H1 (cell line): Measurements from ENCODE around the gene SLC12A8. TPM values are rescaled to one million over a fixed set of nuclear protein-coding genes. Genes with fewer than 3 reads are reported as not detected.

Source experiments
- CTCF ChIA-PET: fragments of 300-600 bp; sonication (Branson Sonifier 250); formaldehyde crosslinking; loops from one replicate; lab custom pipeline; 2021; ENCODE audit not compliant: partially characterized antibody; lab: Charles Lee
- POLR2A ChIA-PET: fragments of 300-600 bp; sonication (Branson Sonifier 250); formaldehyde crosslinking; loops from one replicate; lab custom pipeline; 2021; ENCODE audit warnings: inconsistent platforms; ENCODE audit not compliant: partially characterized antibody; lab: Charles Lee
- DNase-seq, 2 experiments: peaks; one replicate each; pipeline versions ENCODE4 v3.0.0 to v3.0.0-alpha.2; 2010 to 2022; ENCODE audit warnings: low spot score in 2 of 2, low read depth in 1 of 2, mixed read lengths in 1 of 2
- FAIRE-seq: peaks from 2 replicates; lab custom pipeline; 2011; peaks lifted over from hg19 to GRCh38; lab: Jason Lieb, UNC
- H2AFZ ChIP-seq: 2 replicates; pipeline ENCODE4 v1.8.1; 2012; ENCODE audit warnings: low read length, inconsistent platforms
- H2AK5ac ChIP-seq: 2 replicates; pipeline ENCODE4 v1.6.1; 2013; ENCODE audit warnings: low read depth, low read length
- H2BK120ac ChIP-seq: replicated peaks from 2 replicates; pipeline ENCODE3; 2013; ENCODE audit warnings: low read depth, low read length, inconsistent platforms
- H2BK12ac ChIP-seq: 2 replicates; pipeline ENCODE4 v1.6.1; 2013; ENCODE audit warnings: low read depth, low read length
- H2BK15ac ChIP-seq: 2 replicates; pipeline ENCODE4 v1.6.1; 2013; ENCODE audit warnings: low read length
- H2BK20ac ChIP-seq: 2 replicates; pipeline ENCODE4 v1.6.1; 2013; ENCODE audit warnings: low read length
- H2BK5ac ChIP-seq: 2 replicates; pipeline ENCODE4 v1.6.1; 2013; ENCODE audit warnings: low read depth, low read length
- H3K14ac ChIP-seq: 2 replicates; pipeline ENCODE4 v1.6.1; 2013; ENCODE audit warnings: inconsistent platforms; ENCODE audit not compliant: insufficient read length
- H3K18ac ChIP-seq: 2 replicates; pipeline ENCODE4 v1.6.1; 2013; ENCODE audit warnings: low read length; ENCODE audit errors: extremely low read depth
- H3K23ac ChIP-seq: 2 replicates; pipeline ENCODE4 v1.6.1; 2013; ENCODE audit warnings: inconsistent platforms; ENCODE audit not compliant: insufficient read length
- H3K23me2 ChIP-seq: 2 replicates; pipeline ENCODE4 v1.6.1; 2013; ENCODE audit warnings: low read depth, low read length
- H3K27ac ChIP-seq: 2 replicates; pipeline ENCODE4 v1.6.1; 2011; ENCODE audit warnings: low read depth, low read length, inconsistent platforms
- H3K27me3 ChIP-seq, 4 experiments: replicated peaks in 1 of 4; 1 replicate in 1 of 4; 2 replicates in 3 of 4; pipeline versions ENCODE4 v1.6.1 to v1.8.1; 2011 to 2013; ENCODE audit warnings: low read length in 3 of 4, mild to moderate bottlenecking in 3 of 4, inconsistent platforms in 2 of 4, mixed read lengths in 2 of 4, moderate library complexity in 1 of 4; ENCODE audit not compliant: control insufficient read depth in 3 of 4, insufficient read depth in 3 of 4; ENCODE audit errors: extremely low read depth in 1 of 4
- H3K36me3 ChIP-seq, 4 experiments: 2 replicates each; pipeline versions ENCODE4 v1.6.1 to v1.8.1; 2011 to 2013; ENCODE audit warnings: mild to moderate bottlenecking in 4 of 4, low read length in 3 of 4, moderate library complexity in 2 of 4, control low read depth in 1 of 4, inconsistent platforms in 1 of 4; ENCODE audit not compliant: insufficient read depth in 4 of 4, control insufficient read depth in 2 of 4
- H3K4ac ChIP-seq: replicated peaks from 2 replicates; pipeline ENCODE3; 2013; ENCODE audit warnings: low read length, low read depth, mixed read lengths, inconsistent platforms; ENCODE audit not compliant: insufficient read length
- H3K4me1 ChIP-seq, 4 experiments: replicated peaks in 1 of 4; 1 replicate in 1 of 4; 2 replicates in 3 of 4; pipeline versions ENCODE4 v1.6.1 to v1.8.1; 2011 to 2013; ENCODE audit warnings: low read length in 3 of 4, inconsistent platforms in 2 of 4, mixed read lengths in 1 of 4; ENCODE audit not compliant: insufficient read depth in 4 of 4, control insufficient read depth in 3 of 4
- H3K4me2 ChIP-seq, 2 experiments: 2 replicates each; pipeline versions ENCODE4 v1.6.1 to v1.8.1; 2011 to 2013; ENCODE audit warnings: low read depth in 2 of 2, low read length in 2 of 2, control low read depth in 1 of 2, inconsistent platforms in 1 of 2, mild to moderate bottlenecking in 1 of 2; ENCODE audit not compliant: insufficient read depth in 1 of 2
- H3K4me3 ChIP-seq, 4 experiments: fragments of 200-600, 300-600 bp in 1 of 4; sonication (generic), shearing (Covaris generic), sonication (Bioruptor Twin) in 1 of 4; 2 replicates each; pipeline versions ENCODE4 v1.5.1 to v1.8.1; 2011 to 2016; ENCODE audit warnings: low read length in 4 of 4, low read depth in 3 of 4, control low read depth in 2 of 4, inconsistent platforms in 2 of 4, mild to moderate bottlenecking in 2 of 4, mixed read lengths in 1 of 4, moderate library complexity in 1 of 4; ENCODE audit not compliant: insufficient read depth in 2 of 4; ENCODE audit errors: extremely low read depth in 1 of 4
- H3K56ac ChIP-seq: replicated peaks from 2 replicates; pipeline ENCODE3; 2013; ENCODE audit warnings: low read depth, mild to moderate bottlenecking, mixed read lengths, low read length, inconsistent platforms; ENCODE audit not compliant: insufficient read length
- H3K79me1 ChIP-seq: 2 replicates; pipeline ENCODE4 v1.6.1; 2013; ENCODE audit warnings: low read depth, low read length, control low read depth
- H3K79me2 ChIP-seq, 2 experiments: 2 replicates each; pipeline versions ENCODE4 v1.6.1 to v1.8.1; 2012 to 2013; ENCODE audit warnings: low read length in 2 of 2, mild to moderate bottlenecking in 2 of 2, inconsistent platforms in 1 of 2; ENCODE audit not compliant: insufficient read depth in 2 of 2, control insufficient read depth in 1 of 2
- H3K9ac ChIP-seq, 4 experiments: replicated peaks in 1 of 4; 1 replicate in 1 of 4; 2 replicates in 3 of 4; pipeline versions ENCODE4 v1.6.1 to v1.8.1; 2011 to 2013; ENCODE audit warnings: low read depth in 3 of 4, low read length in 3 of 4, control low read depth in 2 of 4, mild to moderate bottlenecking in 2 of 4, moderate library complexity in 2 of 4, inconsistent platforms in 1 of 4; ENCODE audit errors: extremely low read depth in 1 of 4
- H3K9me3 ChIP-seq, 2 experiments: 2 replicates each; pipeline versions ENCODE4 v1.6.1 to v1.8.1; 2012 to 2013; ENCODE audit warnings: mild to moderate bottlenecking in 2 of 2, moderate library complexity in 2 of 2, control low read depth in 1 of 2, inconsistent platforms in 1 of 2, low read depth in 1 of 2, low read length in 1 of 2, mixed read lengths in 1 of 2; ENCODE audit not compliant: insufficient read depth in 2 of 2
- H4K20me1 ChIP-seq, 2 experiments: replicated peaks in 1 of 2; 2 replicates each; pipeline versions ENCODE3 to v1.8.1; 2011 to 2013; ENCODE audit warnings: inconsistent platforms in 2 of 2, low read length in 2 of 2, mild to moderate bottlenecking in 1 of 2; ENCODE audit not compliant: insufficient read depth in 2 of 2, control insufficient read depth in 1 of 2
- H4K5ac ChIP-seq: 2 replicates; pipeline ENCODE4 v1.6.1; 2013; ENCODE audit warnings: low read length, low read depth, mixed read lengths, inconsistent platforms; ENCODE audit not compliant: insufficient read length
- H4K8ac ChIP-seq: 2 replicates; pipeline ENCODE4 v1.8.0; 2013; ENCODE audit warnings: mild to moderate bottlenecking, moderate library complexity, low read length, inconsistent platforms; ENCODE audit not compliant: insufficient read depth; ENCODE audit errors: extremely low read depth
- H4K91ac ChIP-seq: replicated peaks from 2 replicates; pipeline ENCODE3; 2013; ENCODE audit warnings: low read length, mixed read lengths, inconsistent platforms; ENCODE audit not compliant: insufficient read length
- CHD2 ChIP-seq: IDR thresholded peaks from 2 replicates; pipeline ENCODE4 v1.6.1; 2012; ENCODE audit warnings: low read length, improper control_type of control experiment
- JUN ChIP-seq: IDR thresholded peaks from 2 replicates; pipeline ENCODE4 v1.6.1; 2011; ENCODE audit warnings: low read depth, mild to moderate bottlenecking, improper control_type of control experiment, low read length
- POLR2A ChIP-seq, 2 experiments: IDR thresholded peaks; 1 replicate in 1 of 2; 2 replicates in 1 of 2; pipeline ENCODE4 v1.6.1; 2011; ENCODE audit warnings: low read depth in 2 of 2, low read length in 2 of 2, mild to moderate bottlenecking in 2 of 2; ENCODE audit errors: control extremely low read depth in 1 of 2
- RAD21 ChIP-seq, 2 experiments: IDR thresholded peaks in 1 of 2; conservative IDR thresholded peaks in 1 of 2; 2 replicates each; pipeline ENCODE4 v1.6.1; 2011; ENCODE audit warnings: low read depth in 2 of 2, low read length in 2 of 2, improper control_type of control experiment in 1 of 2, inconsistent platforms in 1 of 2, mild to moderate bottlenecking in 1 of 2, moderate library complexity in 1 of 2
- SAP30 ChIP-seq: fragments of 300-600 bp; sonication (generic); IDR thresholded peaks from 2 replicates; pipeline ENCODE4 v1.7.1; 2012; ENCODE audit warnings: low read length, moderate library complexity, mild to moderate bottlenecking, inconsistent platforms; ENCODE audit not compliant: insufficient read depth, insufficient replicate concordance
- SIN3A ChIP-seq, 2 experiments: IDR thresholded peaks in 1 of 2; conservative IDR thresholded peaks in 1 of 2; 2 replicates each; pipeline ENCODE4 v1.6.1; 2011 to 2012; ENCODE audit warnings: low read length in 2 of 2, improper control_type of control experiment in 1 of 2, low read depth in 1 of 2, mild to moderate bottlenecking in 1 of 2
- ZNF274 ChIP-seq: IDR thresholded peaks from 2 replicates; pipeline ENCODE4 v1.7.0; 2012; ENCODE audit warnings: low read length, borderline replicate concordance; ENCODE audit errors: extremely low read depth
- WGBS, 2 experiments: shearing (Covaris generic) in 1 of 2; methylation state at CpG; one replicate each; pipeline versions ENCODE4 v1.1.6 to v1.1.7; 2013 to 2015; ENCODE audit warnings: low lambda C conversion rate in 2 of 2, mixed read lengths in 2 of 2, inconsistent platforms in 1 of 2, low coverage in 1 of 2, missing lambda C conversion rate in 1 of 2; ENCODE audit not compliant: insufficient replicate concordance in 2 of 2, insufficient coverage in 1 of 2, insufficient read length in 1 of 2; ENCODE audit errors: extremely low coverage in 1 of 2, missing lambda C conversion rate in 1 of 2; 5-methylcytosine and 5-hydroxymethylcytosine counted together
- polyA plus RNA-seq, 7 experiments: library from polyadenylated mRNA; depleted of rRNA in 3 of 7; stranded (reverse) in 5 of 7; unstranded in 2 of 7; fragments of >200 nt in 5 of 7; fragments of 200-250 nt in 2 of 7; gene quantifications; 1 replicate in 5 of 7; 2 replicates in 1 of 7; 4 replicates in 1 of 7; pipeline versions ENCODE4 v1.2.1 to v1.2.3, GENCODE V29; 2011 to 2013; ENCODE audit warnings: missing spikeins in 2 of 7, mixed read lengths in 2 of 7
- total RNA-seq: library from RNA; stranded (reverse); fragmentation: NEBNext Ultra II Directional; extraction: Animal tissue kit (Norgen Biotek cat#: 25700); gene quantifications from 2 replicates; pipeline ENCODE4 v1.2.1, GENCODE V29; 2021
- TF ChIP-seq, protein P1 (sequence below): IDR thresholded peaks from 2 replicates; pipeline ENCODE4 v1.6.1; 2012; ENCODE audit warnings: inconsistent platforms

Gene SLC12A8
- total and polyA plus RNA-seq, 2 of the 8 experiments (the other 6 are each of a cell fraction or from before 2014, with no cell fraction given): 13.7 to 14.4 TPM

GRCh38 chr3:125079675-125080045, 132.9 kb downstream of the SLC12A8 start:
- no peak overlapping the region for H3K27ac ChIP-seq
- H3K56ac ChIP-seq: no peak overlapping the region
- H2BK5ac ChIP-seq: no peak overlapping the region
- no peaks in the 10 kb centered on the region for H3K79me1 ChIP-seq
- no peak overlapping the region for H3K4me2 ChIP-seq
- H2BK120ac ChIP-seq: no peak overlapping the region
- POLR2A ChIA-PET: no interaction called here
- no peak overlapping the region for H2BK20ac ChIP-seq
- DNase-seq: no peak
- H3K36me3 ChIP-seq: peaks cover 0 to 7% (median 1%) of the 10 kb centered on the region in 4 experiments; a peak in 3 of 8 replicates
- no peak overlapping the region for H3K4me3 ChIP-seq
- no peak overlapping the region for H3K14ac ChIP-seq
- H4K8ac ChIP-seq: no peak overlapping the region
- 94% methylated on average over 1 of the region's 1 CpG; no CpG with 5 or more reads in 1 of the 2 experiments for WGBS, 2 experiments
- H2AK5ac ChIP-seq: no peak overlapping the region
- no peaks in the 10 kb centered on the region for H3K79me2 ChIP-seq
- no peaks in the 10 kb centered on the region; the same call in 1 of the 2 replicates for H3K23me2 ChIP-seq
- FAIRE-seq: no peak
- H4K5ac ChIP-seq: no peak overlapping the region
- CTCF ChIA-PET: interaction anchor here (0.6 to 1.0 kb wide), 3 partner anchors 86 to 507 kb away, joined by 3 read pairs; no protein-coding TSS in a partner anchor
- no peaks in the 10 kb centered on the region for H3K27me3 ChIP-seq
- no peak overlapping the region for H2BK12ac ChIP-seq
- H2BK15ac ChIP-seq: no peak overlapping the region
- no peaks in the 10 kb centered on the region for H3K9me3 ChIP-seq
- no peak overlapping the region for H2AFZ ChIP-seq
- H3K18ac ChIP-seq: no peak overlapping the region
- H4K20me1 ChIP-seq: no peaks in the 10 kb centered on the region
- H3K9ac ChIP-seq: no peak overlapping the region
- H3K23ac ChIP-seq: no peak overlapping the region
- H3K4ac ChIP-seq: no peak overlapping the region
- peaks cover 0 to 6% (median 3%) of the 10 kb centered on the region in 4 experiments; a peak in 5 of 7 replicates for H3K4me1 ChIP-seq
- H4K91ac ChIP-seq: no peak overlapping the region
- TF ChIP-seq RAD21 (IDR thresholded peaks at IDR 0.05 in 1 of 2, conservative IDR thresholded peaks at IDR 0.05 in 1 of 2; ENCODE audit: low read depth in 2 of 2, low read length in 2 of 2) (no peak), POLR2A (IDR thresholded peaks at IDR 0.05; ENCODE audit: control extremely low read depth in 1 of 2, low read depth in 2 of 2, low read length in 2 of 2) (no peak), ZNF274 (no peak), SIN3A (conservative IDR thresholded peaks at IDR 0.05 in 1 of 2, IDR thresholded peaks at IDR 0.05 in 1 of 2; ENCODE audit: low read depth in 1 of 2, low read length in 2 of 2) (no peak), SAP30 (no peak), JUN (no peak), CHD2 (no peak)
- TF ChIP-seq, protein P1, sequence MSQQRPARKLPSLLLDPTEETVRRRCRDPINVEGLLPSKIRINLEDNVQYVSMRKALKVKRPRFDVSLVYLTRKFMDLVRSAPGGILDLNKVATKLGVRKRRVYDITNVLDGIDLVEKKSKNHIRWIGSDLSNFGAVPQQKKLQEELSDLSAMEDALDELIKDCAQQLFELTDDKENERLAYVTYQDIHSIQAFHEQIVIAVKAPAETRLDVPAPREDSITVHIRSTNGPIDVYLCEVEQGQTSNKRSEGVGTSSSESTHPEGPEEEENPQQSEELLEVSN: no peak
